HG03045 (cell line): ENCODE data around the gene PTPRD.
"Not testable (repeated sequence)": the region's sequence is repeated elsewhere in the genome, so short reads cannot be mapped to it uniquely, and the experiment has no call there.

Source experiments
- ATAC-seq: cut with Tn5 transposase; IDR thresholded peaks from one replicate; pipeline ENCODE4 v1.9.1; 2021; ENCODE audit warnings: mild to moderate bottlenecking, moderate library complexity; ENCODE audit not compliant: unreplicated experiment

The PTPRD gene

DNA sequence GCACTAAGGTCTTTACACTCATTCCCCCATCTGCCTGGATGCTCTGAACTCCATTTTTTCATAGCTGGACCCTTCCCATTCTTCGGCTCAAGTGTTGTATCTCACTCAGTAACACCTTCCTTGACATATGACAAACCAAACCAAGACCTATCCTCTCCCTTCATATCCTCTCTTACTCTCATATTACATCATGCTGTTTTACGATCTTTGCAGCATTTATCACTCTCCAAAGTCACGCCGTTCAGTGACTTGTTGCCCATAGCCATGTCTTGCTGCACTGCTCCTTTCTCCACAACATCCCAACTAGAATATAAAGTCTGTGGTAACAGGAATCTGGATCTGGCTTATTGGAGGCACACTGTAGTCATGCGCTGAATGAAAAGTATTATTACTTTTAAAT lies 1889.6 kb downstream of the PTPRD start:
- ATAC-seq: no peak

DNA sequence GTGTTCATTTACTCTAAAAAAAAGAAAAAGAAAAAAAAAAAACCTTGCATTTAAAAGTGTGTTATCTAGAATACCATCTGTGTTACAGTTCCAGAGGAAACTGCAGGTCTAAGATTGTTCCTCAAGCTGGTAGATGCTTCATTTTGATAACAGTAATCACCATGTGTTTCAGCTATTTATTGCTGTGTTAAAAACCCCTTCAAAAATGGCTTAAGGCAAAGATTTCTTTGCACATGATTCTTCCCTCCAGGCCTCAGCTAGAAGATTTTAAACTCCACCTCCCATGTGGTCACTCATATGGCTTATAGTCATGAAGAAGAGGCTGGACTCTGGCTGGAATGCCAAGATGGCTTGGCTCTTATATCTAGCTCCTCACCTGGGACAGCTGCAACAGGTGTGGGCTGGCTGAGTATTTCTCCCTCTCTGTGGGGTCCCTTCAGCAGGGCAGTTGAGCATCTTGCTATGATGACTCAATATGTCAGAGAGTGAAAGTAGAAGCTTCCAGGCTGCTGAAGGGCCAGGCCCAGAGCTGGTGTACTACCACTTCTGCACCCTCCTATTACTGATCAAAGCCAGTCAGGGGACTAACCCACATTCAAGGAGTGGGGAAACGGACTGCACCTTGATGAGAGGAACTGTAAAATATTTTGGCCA lies 1892.8 kb downstream of the PTPRD start:
- no peak for ATAC-seq

DNA sequence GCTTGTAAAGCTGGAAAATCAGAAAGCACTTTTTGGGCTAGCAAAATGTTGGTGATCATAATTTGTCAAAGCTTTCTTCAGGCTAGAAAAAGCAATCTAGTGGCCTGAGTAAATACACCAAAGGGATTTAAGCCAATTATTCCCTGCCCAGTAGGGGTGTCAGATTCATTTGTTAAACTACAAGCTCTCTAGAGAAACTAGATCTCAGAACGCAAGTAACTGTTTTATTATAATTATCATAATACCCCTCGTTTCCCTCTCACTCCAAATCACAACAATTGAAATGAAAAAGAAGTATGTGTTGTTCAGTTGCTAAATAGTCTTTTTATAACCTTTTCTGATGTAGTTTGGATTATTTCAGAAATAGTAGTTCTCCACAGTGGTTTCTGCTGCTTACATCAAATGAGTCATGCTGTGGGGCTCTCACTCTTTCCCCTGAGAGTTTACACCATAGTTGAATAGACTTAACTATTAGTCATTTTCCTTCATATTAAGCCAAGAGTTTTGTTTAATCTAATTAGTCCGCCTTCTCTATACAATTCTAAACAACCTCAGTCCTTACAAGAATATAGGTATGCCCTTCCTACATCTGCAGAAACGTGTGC lies 1894.6 kb downstream of the PTPRD start:
- no peak for ATAC-seq

DNA sequence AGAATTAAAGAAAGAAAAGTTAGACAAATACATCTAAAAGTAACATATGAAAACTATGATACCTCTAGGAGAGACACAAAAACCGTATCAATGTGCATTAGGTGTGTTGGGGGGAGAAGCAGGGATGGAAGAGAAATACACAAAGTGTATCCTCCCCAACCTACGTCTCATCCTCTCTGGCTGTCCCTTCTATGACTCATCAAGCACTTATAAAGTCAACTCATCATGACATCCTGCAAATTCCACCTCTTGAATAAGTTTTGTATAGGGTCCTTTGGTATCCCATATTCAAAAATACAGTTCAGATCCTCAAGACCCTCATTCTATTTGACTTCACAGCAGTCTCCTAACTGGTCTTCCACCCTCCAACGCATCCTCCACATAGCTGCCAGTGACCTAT lies 1895.7 kb downstream of the PTPRD start:
- no peak for ATAC-seq

DNA sequence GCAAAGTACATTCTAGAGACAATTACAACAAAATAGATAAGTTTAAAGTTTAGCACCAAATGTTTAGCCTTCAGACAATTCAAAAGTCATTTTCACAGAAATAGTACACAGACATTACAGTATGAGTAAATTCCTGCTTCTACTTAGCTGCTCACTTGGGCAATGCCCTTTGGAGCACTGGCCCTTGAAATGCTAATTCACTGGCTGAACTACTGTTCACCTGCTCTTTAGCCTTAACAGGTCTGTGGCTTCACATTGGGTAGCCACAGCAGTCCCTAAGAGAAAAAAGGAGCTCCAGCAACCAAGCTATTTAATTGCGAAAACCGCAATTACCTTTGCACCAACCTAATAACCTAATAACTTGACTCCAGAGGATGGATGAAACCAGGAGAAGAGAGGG lies 1897.0 kb downstream of the PTPRD start:
- ATAC-seq: no peak

DNA sequence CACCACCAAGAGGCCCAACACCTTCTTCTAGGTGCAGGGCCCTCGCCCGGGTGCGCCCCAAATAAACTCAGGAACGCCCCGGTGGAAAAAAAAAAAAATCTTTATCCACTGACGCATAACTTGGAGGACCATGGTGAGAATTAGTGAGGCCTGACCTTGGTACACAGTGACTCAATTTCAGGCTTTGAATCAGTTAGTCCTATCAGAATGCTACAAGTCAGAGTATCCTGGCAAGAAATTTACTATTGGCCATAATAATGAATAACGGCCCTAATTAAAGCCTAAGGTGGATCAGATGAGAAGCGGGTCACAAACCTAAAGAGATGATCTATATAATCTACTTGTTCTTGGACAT lies 1899.0 kb downstream of the PTPRD start:
- no peak for ATAC-seq

DNA sequence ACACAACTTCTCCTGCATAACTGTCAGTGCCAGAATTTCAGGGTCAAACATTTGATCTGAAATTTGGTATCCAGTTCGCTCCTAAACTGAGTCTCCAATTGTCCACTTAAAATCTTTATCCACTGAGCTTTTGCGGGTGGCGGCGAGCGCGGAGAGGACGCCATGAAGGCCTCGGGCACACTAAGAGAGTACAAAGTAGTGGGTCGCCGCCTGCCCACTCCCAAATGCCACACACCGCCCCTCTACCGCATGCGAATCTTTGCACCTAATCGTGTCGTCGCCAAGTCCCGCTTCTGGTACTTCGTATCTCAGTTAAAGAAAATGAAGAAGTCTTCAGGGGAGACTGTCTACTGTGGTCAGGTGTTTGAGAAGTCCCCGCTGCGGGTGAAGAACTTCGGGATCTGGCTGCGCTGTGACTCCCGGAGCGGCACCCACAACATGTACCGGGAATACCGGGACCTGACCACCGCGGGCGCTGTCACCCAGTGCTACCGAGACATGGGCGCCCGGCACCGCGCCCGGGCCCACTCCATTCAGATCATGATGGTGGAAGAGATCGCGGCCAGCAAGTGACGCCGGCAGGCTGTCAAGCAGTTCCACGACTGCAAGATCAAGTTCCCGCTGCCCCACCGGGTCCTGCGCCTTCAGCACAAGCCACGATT lies 1899.5 kb downstream of the PTPRD start:
- no peak for ATAC-seq

DNA sequence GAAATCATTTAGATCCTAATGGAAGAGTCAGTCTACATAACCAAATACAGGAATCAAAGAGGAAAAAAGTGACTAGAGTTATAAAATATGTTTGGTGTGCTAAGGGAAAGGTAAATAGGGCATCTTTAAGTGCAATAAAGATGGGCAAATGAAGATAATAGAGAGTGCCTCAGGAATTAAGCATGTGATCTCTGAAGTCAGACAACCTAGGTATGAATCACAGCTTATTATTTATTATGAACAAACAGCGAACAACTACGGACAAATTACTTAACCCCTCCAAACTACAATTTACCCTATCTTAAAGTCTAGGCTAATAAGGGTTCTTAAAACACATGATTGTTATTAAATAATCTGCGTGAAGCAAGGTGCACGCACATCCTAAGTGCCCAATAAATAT lies 1903.1 kb downstream of the PTPRD start:
- ATAC-seq: no peak

DNA sequence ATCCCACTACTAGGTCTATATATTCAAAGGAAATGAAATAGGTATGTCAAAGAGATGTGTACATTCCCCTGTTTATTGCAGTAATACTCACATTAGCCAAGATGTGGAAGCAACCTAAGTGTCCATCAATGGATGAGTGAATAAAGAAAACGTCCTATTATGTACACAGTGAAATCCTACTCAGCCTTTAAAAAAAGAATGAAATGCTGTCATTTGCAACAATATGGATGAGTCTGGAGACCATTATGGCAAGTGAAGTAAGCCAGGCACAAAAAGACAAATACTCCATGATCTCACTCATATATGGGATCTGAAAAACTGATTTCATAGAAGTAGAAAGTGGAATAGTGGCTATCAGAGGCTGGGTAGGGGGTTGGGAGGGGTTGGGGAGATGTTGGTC lies 1904.1 kb downstream of the PTPRD start:
- no peak for ATAC-seq

DNA sequence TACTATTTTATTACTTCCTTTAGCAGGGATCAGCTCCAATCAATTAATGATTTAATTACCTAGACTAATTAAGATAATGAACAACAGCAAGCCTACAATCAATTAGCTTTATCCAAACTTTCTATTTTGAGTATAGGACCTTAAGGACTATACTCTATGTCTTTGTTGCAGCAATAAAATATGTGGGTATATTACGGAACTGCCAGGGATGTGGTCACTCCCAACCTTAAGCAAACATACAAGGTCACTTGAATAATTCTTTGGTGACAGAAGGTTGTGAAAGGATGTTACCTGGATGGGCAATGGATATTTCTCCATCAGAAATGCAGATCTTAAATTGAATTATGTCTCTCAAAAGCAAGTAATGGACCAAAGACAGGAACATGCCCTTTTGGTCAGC lies 1905.8 kb downstream of the PTPRD start:
- ATAC-seq: no peak

DNA sequence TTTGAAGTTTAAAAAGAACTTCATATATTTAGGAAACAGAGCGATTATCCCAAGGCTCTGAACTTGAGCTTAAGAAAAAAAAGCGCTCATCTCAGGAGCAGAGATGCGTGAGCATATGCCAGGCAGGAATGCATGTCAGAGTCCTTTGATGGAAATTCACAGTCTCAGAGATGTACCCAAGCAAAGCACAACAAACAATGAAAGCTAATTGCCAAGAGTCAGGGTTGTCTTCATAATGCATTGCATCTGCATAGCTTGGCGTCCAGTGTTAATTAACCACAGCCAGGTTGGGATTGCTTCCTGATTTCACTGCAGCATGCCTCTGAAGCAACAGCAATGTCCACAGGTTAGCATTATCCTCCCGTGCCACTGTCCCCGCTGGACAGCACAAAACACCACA lies 1906.3 kb downstream of the PTPRD start:
- ATAC-seq: no peak

DNA sequence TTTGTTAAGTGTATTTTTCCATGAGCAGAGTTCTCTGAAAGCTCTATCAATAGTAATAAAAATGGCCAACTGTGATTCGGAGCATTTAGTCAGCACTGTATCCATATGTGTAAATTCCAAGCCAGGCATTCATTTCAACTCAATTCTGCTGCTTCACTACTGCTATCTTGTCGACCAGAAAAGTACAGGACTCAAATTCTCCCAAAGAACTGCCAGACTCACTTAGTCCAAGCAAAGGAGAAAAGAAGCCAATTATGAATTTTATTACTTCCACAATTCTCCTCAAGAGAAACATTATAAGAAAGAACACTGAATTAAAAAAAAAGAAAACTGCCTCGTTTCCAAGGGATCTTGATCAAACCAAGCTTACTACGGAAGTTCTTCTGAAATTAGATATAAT lies 1906.9 kb downstream of the PTPRD start:
- ATAC-seq: no peak

DNA sequence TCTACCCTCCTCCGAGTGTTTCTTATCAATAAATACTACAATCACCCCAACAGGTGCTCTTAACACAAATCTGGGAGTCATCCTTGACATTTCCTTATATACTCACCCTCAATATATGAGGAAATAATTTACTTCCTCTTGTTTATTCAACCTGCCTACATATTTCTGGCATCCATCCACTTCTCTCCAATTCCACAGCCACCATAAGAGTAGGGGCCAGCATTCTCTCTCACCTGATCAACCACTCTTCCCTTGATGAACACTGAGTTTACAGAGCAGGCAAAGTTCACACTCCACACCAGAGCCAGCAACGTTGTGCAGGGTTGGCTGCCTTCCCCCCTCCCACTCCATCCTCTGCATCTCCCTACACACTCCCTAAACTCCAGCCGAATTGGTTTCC lies 1908.9 kb downstream of the PTPRD start:
- ATAC-seq: no peak

DNA sequence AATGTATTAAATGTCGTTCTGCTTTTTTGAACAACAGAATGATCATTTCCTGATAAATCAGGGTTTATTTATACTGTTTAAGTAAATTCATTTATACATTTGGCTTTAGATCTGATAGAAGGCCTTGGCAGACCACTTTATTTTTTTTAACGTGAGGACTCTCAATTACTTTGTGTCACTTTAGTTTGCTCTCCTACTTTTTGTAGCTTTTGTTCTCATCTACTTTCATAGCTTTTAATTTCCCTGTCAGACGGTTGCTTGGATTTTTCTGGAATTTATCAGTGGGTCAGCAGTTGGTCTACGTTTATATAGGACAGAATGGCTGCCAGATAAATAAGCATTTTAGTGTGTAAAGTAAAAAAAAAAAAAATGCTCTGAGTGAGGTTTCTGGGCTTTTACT lies 1910.9 kb downstream of the PTPRD start:
- no peak for ATAC-seq

DNA sequence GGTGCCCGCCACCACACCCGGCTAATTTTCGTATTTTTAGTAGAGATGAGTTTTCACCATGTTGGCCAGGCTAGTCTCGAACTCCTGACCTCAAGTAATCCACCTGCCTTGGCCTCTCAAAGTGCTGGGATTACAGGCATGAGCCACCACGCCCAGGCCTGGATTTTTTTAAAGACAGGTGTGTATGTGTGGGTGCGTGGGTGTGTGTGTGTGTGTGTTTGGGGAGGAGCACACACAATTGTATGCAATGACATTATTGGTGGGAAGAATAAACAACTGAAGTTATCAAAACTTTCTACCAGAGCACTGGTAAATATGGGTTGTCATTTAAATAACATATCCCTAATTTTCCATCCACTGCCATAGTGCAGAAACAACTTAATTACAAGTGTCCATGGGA lies 1915.2 kb downstream of the PTPRD start:
- not testable (repeated sequence) for ATAC-seq

DNA sequence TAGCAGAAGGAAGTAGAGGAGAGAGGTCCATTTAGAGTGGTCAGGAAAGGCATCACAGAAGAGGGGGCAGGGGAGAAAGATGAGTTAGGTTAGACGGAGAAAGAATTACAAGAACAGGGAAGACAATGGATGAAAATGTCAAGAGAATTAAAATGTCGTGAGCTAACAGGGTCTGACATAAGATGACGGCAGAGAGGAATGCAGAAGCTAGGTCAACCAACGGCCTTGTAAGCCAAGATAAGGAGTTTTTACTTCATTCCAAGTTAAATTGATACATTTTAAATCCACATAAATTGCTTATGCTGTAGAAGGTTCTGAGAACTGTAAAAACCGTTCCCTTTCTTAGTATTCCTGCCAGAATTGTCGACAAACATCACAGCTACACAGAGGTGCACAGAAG lies 1916.3 kb downstream of the PTPRD start:
- no peak for ATAC-seq

DNA sequence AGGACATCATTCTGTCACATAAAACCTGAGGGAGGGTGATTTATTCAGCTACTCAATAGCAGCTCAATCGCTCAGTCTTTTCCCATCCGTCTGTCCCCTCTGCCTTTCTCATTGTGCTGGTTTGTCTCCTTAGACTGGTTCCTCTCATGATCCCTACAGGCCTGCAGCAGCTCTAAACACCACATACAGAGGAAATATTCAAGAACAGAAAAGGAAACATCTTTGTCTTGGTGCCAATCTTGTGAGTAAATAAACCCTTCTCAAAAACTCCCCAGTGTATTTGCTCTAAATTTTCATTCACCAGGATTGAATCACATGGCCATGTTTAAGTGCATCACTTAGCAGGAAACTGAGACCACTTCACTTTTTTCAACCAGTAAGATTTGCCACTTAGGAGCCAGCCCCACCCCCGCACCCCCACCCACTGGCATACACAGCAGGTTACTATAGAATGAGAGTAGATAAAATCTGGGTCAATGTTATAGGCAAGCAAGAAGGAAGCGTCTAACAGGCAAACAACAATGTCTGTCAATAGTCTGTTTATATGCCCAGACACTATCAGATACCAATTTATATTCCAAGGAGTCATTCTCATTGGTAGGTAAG lies 1917.7 kb downstream of the PTPRD start:
- no peak for ATAC-seq

DNA sequence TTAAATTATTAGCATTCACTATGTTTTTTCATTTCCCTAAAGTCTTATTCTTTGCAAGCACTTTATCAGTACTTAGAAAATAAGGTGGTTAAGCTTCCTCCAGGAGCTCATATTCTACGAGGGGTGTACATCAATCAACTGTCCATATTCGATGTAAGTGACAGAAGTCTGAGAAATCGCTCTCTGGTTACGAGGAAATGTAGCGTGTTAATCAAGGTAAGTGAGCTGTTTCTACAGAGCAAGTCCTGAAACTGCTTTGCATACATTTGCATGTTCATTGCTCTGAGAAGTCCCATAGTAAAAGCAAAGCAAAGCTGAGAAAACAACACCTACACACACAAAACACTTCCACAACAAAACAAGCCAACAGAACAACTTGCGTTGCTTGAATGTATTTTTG lies 1919.3 kb downstream of the PTPRD start:
- no peak for ATAC-seq

DNA sequence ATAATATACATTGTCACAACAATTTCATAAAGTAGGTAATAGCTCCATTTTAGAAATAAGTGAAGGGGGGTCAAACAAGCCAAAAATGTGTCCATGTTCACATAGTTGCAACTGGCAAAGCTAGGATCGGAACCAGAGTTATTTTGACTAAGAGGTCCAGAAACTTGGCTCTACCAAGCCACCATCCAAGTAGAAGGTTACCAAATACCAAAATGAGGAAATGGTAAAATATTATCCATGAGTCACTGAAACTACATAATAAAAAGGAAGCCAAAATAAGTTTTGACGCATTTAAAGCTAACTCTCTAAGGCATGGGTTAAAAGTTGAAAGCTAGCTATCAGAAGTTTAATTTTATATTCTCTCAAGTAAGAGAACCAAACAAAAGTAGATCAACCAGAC lies 1926.3 kb downstream of the PTPRD start:
- ATAC-seq: no peak

DNA sequence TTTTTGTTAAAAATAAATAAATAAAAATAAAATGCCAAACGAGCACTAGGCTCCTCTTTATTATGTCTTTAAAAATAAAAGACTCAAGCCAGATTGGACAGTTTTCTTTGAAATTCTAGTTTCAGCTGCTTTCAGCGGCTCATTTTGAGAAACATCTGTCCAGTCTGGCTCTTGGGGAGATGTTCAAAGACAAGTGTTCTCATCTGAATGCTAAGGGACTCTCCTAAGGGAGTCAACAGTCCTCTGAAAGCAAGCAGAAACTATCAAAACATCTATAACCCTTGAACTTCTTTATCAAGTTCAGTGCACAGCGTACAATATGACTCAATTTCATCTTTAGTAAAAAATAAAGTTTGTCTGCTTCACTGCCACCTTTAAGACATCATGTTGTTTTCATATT lies 1927.0 kb downstream of the PTPRD start:
- no peak for ATAC-seq

DNA sequence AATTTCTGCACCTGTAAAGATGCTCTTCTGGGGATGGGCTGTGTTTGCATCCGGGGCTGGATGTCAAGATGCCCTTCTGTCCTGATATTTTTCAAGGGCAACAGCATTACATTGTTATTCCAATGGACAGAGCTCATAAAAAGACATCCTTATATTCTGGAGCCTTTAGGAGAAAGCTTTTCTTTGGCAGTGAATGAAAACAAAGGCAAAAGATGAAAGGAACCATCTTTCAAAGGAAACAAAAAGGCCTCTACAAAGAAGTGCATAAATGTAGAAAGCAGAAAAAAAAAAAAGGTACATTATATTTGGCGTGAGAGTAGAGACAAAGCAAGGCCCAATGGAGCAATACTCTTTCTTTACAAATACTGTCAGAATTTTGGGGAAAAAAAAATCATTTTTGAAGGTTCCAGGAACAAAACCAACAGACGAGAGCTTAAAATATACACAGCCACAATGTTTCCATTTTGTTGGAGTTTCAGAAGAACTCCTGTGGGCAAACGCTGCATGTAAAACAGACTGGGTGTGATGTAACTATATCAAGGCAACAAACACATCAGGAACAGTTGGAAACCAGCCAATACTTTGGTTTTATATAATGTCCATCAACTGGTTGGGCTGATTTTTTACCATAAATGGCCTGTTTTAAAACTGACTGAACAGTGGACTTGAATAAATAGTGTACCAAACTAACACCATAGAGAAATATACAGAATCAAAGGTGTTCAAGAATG lies 1927.7 kb downstream of the PTPRD start:
- no peak for ATAC-seq

DNA sequence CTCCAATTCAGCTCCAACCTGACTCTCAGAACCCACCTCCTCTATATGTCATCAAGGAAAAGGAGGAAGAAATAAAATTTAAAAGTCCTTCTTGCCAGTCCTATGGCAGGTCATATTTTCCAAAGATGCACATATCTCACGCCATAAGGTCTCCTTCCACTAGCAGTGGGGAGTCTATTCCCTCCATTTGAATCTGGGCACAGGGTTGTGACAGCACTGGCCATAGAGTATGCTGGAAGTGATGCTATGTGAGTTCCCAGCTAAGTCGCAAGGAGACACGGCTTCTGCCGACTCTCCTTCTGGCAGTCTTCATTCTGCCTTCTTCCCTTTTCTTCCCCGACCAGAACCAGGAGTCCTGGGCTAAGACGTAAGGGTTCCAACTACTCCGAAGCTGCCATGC lies 1929.3 kb downstream of the PTPRD start:
- ATAC-seq: no peak
